NCI-H748 (cell line): ENCODE results near the gene ST3GAL5.

Experiments used
- DNase-seq: peaks from one replicate; lab custom pipeline; 2025; ENCODE audit not compliant: unreplicated experiment; lab: John Stamatoyannopoulos, UW

The ST3GAL5 gene

DNA sequence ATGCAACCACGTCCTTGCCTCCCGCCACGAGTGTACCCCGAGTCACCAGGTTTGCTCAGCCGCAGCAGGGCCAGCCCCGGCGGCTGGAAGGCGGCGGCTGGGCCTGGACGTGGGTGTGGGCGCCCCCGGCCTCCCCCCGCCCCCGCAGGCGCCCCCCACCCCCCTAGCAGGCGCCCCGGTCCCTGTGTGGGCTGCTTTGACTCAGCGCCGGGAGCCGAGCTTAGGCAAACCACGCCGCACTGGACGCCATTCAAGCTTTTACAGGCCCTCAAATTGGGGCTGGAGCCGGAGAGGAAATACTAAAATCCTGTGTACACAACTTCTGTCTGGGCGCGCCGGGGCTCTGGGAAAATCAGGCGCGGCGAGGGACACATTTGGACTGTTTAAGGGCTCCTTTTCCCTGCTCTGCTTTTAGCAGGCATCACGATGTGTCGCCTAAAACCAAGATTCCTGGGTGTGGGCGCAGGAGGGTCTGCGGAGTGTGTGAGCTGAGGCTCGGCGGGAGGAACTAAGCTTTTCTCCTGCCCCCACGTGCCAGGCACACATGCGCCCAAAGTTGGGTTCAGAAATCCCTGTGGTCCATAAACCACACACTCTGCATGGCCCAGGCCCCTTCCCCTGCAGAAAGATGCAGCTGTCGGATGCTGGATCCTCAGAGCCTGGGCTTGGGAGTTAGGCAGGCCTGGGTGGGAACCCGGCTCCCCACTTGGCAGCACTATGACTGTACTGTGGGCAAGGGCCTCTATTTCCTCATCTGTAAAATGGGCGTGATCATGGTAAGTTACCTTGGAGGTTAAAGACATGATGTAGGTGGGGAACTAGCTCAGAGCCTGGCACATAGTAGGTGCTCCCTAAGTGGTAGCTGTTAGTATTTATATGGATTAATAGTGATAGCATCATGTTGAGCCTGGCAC is 77.4 kb downstream of the ST3GAL5 start:
- peak; percentile 1 for DNase-seq

DNA sequence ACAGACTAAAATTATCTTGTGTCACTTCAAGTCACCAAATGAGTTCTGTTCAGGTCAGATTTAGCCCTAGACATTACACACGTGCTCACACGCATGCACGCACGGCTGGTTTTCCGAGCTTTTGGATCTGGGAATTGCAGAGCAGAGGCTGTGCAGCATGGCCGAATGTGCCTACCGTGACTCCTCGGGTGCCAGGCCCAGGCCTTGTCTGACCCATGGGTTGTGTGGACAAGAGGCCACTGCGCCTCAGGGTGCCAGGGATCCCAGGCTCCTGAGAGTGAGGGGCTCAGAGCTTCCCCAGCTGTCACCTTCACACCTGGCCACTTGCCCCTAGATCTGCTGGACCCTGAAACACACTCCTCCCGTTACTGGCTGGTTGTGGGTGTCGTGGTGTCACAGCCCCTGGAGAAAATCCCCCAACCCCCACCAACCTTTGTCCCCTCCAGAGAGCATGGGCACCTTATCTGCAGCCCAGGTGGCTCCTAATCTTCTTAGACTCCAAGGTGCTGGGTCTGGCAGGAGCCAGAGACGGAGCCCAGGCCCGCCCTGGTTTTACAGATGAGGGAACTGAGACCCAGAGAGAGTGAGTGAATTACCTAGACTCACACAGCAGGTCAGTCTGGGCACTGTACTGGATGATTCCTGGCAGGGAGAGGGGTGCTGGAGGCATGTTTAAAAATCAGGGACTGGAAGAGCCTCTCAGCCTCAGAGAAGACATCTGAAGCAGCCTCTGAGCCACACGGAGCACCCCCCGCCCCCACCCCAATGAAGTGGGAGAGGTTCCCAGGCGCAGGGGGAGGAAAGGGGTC is 78.2 kb downstream of the ST3GAL5 start:
- DNase-seq: no peak

DNA sequence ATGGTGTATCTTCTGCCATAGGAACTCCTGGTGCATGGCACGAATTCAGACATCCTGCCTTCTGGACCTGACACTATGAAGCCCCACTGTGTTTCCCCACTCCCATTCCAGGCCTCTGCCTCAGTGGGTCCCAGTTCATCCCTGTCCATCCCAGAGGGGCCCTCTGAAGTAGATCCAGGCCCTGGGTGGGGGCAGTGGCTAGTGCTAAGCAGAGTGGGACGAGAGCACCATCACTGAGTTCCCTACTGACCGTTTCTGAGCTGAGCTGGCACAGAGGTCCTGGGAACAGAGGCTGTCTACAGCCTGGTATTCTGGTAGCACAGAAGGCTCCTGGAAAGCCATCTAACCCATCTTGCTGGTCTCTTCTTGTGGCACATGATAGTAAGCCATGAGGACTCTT is 81.0 kb downstream of the ST3GAL5 start:
- DNase-seq: no peak

DNA sequence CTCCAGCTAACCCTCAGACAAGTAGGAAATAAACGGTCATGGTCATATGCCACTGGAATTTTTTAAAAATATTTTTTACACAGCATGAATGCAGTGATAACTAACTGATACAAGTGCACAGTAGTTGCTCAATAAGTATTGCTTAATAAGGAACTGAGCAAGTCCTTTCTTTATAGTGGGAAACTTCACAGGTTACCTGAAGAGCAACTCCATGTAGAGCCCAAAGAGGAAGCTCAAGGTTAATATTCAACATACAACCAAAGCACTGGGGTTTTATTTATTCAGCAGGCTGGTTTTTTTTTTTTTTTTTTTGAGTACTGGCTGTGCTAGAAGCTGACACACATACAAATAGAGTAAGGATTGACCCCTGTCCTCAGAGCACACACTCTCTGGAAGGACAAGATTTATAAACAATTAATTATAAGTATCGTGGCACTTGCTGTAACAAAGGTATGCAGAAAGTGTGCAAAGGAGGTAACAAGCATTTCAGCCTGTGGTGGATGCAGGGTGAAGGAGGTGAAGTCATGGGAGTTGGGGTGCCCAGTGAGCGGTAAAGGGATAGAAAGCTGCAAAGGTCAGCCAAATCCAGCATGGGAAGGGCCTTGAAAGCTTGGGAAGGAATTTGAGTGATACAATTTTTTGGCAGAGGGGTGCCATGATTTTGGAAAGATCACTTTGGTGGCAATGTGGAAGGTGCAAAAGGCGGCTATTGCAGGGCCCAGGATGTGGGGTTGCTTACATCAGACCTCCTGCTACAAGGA is 82.3 kb downstream of the ST3GAL5 start:
- no peak for DNase-seq

DNA sequence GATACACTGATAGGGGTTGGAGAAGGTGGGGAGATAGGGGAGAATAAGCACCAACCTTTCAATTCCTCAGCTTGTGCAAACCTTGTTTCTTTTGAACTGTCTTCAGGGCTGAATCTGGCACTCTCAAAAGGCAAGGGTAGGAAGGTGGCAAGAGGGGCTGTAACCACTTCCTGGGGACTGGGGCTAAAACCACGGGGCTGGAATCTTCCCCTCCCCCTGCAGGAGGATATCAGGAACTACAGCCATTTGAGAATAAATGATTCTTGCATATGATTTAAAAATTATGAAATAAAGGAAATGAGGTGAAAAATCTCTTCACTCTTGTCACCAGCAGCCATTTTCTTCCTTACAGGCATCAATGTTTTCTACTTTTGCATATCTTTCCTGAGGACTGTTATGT is 84.2 kb downstream of the ST3GAL5 start:
- DNase-seq: peak; percentile 37

DNA sequence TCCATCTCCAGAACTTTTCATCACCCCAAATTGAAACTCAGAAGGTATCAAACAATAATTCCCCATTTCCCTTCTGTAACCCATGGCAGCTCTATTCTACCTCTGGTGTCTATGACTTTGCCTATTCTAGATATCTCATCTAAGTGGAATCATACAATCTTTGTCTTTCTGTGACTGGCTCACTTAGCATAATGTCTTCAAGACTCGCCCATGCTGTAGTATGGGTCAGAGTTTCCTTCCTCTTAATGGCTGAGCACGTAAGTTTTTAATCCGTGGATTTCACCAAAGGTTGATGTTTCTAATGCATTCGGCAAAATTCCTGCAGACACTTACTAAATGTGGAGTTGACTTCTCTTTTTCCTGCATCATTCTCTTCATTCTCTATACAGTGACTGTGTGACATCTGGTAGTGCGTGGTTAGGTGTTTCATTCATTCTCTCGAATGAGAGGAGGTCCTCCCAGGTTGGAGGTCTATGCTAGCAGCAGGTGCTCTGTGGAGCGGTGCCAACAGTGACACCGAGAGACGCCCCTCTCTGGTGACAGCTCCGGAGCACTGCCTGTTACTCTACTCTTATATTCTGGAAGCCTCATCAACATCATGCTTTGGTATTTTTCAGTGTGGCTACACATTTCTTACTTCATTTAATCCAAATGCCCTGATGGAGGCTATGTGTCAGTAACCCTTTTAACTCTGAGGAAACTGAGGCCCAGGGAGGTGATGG is 84.9 kb downstream of the ST3GAL5 start:
- no peak for DNase-seq

DNA sequence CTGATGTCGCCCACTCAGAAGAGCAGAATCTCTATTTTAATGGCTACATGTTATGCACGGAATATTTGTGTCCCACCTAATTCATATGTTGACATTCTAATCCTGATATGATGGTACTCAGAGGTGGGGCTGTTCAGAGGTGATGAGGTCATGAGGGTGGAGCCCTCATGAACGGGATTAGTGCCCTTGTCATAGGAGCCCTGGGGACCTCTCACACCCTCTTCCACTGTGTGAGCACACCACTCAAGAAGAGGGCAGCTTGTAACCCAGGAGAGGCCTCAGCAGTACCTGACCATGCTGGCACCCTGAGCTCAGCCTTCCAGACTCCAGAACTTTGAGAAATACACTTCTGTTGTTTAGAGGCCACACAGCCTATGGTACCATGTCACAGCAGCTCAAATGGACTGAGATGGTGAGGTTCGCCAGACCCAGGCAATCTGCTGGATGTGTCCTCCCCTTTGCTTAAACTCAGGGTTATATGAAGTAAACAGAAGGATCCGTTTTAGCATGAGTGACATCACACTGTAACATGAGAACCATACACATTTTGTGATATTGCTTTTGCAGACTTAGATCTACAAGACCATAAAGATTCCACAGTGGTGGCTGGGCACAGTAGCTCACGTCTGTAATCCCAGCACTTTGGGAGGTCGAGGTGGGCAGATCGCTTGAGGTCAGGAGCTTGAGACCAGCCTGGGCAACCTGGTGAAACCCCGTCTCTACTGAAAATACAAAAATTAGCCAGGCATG is 86.3 kb downstream of the ST3GAL5 start:
- DNase-seq: no peak

DNA sequence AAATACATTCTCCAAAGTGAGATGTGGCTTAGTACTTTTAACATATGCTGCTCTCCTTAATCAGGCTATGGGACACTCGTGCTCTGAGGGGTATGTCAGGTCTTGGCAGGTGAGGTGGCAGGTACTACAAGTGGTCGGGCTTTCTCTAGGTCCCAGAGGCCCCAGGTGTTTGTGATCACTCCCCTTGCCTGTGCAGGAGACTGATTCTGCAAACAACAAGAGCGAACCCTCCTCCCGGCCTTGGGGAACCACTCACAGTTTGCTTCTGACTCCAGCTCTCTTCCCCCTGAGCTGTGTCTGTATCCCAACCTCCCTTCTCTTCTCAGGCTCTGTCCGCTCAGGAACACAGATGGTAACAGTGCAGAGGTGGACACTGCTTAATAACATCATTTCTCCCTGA is 86.9 kb downstream of the ST3GAL5 start:
- DNase-seq: no peak

DNA sequence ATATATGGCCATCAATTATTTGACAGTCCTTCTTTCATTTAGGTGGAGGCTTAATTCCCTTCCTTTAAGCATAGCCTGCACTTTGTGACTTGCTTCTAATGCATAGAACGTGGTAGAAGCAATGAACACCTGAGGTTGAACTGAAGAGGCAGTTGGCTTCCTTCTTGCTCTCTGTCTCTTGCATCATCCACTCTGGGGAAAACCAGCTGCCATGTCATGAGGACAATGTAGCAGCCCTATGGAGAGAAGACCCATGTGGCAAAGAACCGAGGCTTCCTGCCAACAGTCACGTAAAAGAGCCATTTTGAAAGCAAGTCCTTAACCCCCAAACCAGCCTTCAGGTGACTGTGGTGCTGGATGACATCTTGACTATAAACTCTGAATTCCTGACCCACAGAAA is 88.2 kb downstream of the ST3GAL5 start:
- no peak for DNase-seq

DNA sequence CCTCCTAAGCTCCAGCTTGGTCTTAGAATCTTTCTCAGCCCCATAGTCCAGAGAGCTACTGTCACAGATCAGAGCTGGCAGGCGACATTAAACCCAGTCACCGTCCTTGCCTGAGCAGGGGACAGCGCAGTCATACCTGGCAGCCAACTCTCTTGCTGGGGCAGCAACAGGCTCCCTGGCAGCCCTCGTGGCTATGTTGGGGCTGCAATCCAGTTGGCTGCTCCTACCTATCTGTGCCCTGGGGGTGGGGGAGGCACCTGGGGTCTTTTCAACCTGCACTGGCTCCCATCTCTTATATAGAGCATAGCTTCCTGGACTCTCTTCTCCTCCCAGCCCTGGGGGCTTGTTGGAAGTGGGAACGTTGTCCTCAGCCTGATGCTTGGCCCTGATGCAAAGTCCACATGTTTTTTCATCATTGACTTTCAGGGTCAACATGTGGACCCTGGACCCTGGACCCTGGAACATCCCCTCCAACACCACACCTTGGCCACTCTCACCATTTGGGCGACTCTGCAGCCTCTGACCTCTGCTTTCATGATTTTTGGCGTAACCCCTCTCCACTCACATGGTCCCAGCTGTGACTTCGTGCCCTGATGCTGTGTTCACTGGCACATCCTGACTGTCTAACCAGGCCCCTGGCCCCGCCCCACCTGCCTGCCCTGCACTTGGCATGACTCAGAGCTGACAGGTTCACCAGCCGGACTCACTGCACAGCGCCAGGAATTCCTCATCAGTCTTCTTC is 89.4 kb downstream of the ST3GAL5 start:
- DNase-seq: no peak

DNA sequence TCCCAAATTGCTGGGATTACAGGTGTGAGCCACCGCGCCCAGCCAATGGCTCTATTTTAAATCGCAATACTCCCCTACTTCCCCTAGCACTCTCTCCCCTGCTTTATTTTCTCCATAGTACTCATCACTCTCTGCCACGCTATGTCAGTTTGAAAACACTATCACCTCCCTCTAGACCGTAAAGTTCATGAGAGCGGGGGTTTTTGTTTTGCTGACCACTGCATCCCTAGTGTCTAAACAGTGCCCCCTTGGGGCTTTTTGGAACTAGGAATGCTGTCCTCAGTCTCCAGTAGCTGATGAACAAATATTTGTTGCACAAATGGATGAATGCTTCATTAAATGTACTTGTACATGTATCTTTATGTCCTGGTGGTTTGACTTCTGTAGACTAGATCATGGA is 90.9 kb downstream of the ST3GAL5 start:
- peak; percentile 33 for DNase-seq

DNA sequence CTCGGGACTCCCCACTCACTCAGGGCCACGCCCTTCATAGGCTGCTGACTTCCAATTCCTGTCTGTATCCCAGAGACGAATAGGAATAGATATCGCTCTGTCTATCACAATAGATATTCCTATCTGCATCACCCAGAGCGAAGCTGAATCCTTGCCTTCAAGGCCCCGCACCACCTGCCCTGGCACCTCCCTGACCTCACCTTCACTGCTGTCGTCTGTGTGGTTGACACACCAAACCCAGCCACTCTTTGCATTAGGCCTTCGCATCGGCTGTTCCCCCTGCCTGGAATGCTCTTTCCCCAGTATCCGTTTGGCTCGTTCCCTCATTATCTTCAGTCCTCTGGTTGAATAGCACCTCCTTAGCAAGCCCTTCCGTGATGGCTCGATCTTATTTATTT is 91.5 kb downstream of the ST3GAL5 start:
- no peak for DNase-seq

DNA sequence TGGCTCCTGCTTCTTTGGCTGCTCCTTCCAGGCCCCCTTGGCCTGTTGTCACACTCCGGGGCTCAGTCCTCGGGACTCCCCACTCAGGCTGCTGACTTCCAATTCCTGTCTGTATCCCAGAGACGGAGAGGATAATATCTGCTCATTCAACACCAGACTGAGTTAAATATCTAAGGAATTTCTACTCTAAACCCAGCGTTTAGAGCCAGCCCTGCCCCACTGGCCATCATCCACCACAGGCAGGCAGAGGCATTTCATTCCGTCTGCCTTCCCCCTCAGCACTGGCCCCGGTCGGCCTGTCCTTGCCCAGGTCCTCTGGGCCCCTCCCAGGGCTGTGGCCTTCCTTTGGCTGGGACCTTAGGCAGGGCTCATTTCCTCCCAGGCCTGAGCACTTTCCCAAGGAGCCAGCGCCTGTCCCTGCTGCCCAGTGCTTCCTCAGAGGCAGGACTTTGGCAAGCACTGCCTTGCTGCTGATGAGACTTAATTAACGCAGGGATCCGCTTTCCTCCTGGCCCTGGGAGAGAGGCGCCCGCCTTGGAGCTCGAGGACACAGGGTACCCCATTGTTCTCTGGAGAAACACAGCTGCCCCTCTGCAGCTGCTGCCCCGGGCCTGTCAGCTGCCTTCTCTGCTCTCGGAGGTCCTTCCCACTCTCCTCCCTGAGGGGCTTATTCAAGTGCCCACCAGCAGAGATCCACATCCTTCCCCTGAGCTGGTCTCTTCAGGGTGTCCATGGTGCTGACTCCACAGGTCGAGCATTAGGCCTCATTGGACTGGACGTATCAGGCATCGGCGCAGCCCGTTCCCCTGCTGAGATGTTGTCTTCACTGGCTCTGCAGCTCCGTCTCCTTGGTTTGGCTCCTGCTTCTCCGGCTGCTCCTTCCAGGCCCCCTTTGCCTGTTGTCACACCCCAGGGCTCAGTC is 92.2 kb downstream of the ST3GAL5 start:
- peak; percentile 1 for DNase-seq

DNA sequence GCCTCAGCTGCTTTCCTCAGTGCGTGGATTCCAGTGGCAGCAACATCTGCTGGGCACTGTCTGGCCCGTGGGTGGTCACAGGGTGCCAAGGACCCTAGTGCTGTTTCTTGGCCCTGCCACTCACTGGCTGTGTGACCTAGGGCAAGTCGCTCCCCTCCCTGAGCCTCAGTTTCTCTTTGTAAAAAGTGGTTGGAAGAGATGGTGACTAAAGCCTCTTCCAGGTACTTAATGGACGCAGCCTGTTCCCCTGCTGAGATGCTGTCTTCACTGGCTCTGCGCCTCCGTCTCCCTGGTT is 92.8 kb downstream of the ST3GAL5 start:
- no peak for DNase-seq

DNA sequence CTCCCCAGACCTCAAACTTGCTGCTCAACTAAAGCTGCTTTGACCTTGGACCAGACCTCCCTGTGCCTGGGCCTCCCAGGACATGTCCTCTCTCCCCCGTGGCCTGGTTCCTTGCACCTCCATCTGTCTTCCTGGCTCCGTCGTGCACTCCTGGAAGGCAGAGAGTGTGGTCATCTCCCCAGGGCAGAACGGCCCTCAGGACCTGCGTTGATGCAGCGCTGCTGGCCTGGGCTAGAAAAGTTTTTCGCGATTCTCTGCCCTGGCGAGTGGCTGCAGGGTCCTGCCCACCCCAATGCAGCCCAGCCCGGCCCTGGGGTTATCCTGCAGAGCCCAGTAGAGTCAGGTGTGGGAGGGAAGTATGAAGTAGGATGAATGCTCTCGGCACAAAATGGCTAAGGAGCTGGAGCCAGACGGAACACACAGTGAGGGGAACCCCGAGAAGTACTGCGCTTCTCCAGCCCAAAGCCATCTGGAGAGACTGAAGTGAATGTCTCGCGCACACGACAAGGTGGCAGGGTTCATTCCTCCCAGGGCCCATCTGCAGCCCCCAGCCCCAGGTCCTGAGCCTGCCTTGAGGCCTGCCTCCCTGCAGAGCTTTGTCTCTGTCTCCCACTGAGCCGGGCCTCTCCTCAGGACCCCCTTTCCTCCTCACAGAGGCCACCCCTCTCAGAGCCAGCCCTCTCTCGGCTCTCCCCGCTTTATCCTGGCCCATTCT is 93.3 kb downstream of the ST3GAL5 start:
- no peak for DNase-seq

DNA sequence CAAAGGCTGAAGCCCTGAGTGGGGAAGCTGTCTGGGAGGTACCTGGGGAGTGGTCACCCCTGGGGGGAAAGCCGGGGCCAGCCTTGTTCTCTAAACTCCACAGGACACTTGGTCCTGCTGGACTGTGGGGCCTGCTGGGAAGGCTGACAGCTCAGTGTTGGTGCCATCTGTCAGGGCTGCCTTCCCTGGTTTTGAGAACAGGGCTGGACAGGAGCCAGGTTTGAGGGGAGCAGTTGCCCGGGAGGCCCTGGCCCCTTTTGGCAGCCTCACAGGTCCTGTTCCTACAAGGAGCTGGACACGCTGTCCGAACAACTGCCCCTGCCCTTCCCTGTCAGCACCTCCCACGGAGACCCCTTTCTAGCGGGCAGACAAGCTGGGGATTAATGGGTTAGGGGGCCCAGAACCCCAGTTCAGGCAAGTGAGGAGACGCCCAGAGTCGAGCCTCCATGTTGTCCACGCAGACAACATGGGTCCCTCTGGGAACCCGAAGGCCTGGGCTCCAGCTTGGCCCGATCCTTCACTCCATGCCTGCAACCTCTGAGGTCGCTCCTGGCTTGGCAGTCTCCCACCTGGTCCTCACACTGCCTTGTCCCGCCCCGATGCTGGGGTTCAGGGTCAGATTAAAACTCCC is 94.2 kb downstream of the ST3GAL5 start:
- no peak for DNase-seq

DNA sequence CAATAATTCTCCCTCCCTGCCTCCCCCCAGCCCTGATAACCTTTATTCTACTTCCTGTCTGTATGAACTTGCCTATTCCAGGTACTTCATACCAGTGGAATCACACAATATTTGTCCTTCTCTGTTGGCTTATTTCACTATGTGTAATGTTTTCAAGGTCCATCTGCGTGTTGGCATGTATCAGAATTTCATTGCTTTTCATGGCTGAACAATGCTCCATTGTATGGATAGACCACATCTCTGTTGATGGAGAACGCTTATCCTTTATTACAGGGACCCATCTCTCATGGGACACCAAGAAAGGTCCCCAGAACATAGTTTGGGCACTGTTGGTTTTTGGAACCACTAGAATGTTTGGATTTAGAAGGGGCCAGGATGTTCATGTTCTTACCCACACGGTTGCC is 94.8 kb downstream of the ST3GAL5 start:
- no peak for DNase-seq
